ENCODE results near the gene ZNF446. TPM values are rescaled to one million over a fixed set of nuclear protein-coding genes. Genes with fewer than 3 reads are reported as not detected.
"Not testable (repeated sequence)": the region's sequence is repeated elsewhere in the genome, so short reads cannot be mapped to it uniquely, and the experiment has no call there.

Gene ZNF446
- total RNA-seq, 6 experiments from 2014 or later: 1.4 to 5.4 (median 4.1) TPM

DNA sequence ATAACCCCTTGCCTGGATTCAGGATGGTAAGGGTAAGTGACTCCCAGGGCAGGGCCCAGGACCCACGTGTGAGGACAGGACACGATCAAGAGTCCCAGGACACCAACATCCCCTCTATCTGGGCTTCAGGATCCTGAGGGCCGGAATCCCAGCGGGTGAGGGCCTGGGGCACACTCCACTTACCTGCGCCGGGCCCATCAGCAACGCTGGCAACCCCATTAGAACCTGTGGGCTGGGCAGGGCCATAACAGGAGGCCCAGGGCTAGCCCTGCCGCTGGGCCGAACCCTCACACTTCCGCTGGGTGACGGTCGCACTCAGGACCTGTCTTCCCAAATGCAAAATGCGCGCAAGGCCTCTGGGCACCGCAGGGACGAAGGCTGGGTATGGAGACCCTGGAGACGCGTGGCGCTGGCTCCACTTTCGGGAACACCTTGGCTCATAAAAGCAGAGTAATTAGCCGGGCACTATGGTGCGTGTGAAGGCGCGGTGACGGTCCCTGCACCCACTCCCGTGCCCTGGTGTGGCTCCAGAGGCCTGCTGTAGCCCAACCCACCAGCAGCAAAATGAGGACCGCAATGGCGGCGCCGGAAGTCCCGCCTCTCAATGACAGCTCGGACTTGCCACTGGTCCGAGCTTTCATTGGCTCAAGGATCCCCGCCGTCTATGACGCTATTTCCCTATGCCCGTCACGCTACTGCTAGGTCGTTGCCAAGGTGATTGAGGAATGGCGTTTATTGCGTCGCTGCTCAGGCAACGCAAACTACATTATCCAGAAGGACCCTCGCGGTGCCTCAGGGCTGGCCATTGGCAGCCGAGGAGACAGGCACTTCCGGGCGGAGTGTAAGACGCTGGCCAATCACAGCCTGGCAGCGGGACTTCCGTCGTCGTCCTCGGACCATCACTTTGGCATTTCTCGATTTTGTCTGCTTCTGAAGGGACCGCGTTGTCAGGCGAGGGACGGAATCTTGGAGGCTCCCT, 36.3 kb upstream of the ZNF446 start, which contains the start of gene ZNF132:
Gene ZNF132, minus strand, starts transcription at position 578 of the 979 bp plus-strand sequence. Its CDS starts 332 bp downstream, at position 246.
- Histone ChIP-seq H3K36me3 (peaks cover 0 to 16% (median 5%) of the 10 kb centered on the region in 4 donors), H3K27me3 (no peaks in the 10 kb centered on the region), H3K4me1 (peaks cover 0 to 8% (median 1%) of the 10 kb centered on the region in 4 donors), H3K9me3 (peaks cover 0 to 15% (median 3%) of the 10 kb centered on the region in 4 donors), H3K27ac (peak within 1 kb of the TSS in 2 of 3 donors; percentile 44 to 60), H3K4me3 (peak within 1 kb of the TSS; percentile 55 to 86 (median 62))
- DNase-seq: peak; percentile 88 to 97 (median 95)
- peak; percentile 94 to 99 (median 98) for ATAC-seq
- WGBS (ENCODE audit: insufficient coverage, low coverage, low lambda C conversion rate, missing lambda C conversion rate): 20% methylated on average over 12 of the region's 59 CpGs
- TF ChIP-seq POLR2A (IDR thresholded peaks at IDR 0.05): no peak
- TF ChIP-seq, protein P1, sequence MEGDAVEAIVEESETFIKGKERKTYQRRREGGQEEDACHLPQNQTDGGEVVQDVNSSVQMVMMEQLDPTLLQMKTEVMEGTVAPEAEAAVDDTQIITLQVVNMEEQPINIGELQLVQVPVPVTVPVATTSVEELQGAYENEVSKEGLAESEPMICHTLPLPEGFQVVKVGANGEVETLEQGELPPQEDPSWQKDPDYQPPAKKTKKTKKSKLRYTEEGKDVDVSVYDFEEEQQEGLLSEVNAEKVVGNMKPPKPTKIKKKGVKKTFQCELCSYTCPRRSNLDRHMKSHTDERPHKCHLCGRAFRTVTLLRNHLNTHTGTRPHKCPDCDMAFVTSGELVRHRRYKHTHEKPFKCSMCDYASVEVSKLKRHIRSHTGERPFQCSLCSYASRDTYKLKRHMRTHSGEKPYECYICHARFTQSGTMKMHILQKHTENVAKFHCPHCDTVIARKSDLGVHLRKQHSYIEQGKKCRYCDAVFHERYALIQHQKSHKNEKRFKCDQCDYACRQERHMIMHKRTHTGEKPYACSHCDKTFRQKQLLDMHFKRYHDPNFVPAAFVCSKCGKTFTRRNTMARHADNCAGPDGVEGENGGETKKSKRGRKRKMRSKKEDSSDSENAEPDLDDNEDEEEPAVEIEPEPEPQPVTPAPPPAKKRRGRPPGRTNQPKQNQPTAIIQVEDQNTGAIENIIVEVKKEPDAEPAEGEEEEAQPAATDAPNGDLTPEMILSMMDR (IDR thresholded peaks at IDR 0.05): no peak
- intact Hi-C loops (cut with DNase I): no loop called here

DNA sequence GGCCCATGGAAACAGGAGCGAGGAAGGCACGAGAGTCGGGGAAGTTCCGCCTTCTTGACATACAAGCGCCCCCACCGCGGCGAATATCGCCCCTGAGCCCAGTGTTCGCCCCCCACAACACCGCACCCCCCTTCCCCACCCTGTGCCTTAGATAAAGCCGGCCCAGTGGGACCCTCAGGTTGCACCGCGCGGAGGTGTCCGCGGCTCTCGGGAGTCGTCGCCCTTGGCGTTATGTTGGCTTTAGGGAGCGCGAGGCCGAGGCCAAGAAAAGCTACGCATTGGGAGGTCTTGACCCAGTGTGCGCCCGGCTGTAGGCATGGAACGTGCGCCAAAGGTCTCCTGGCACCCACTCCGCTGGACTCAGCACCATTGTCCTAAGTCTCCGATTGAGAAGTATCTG, 35.6 kb upstream of the ZNF446 start:
- TF ChIP-seq POLR2A (IDR thresholded peaks at IDR 0.05): no peak
- TF ChIP-seq, protein P1 (IDR thresholded peaks at IDR 0.05): no peak
- WGBS (ENCODE audit: insufficient coverage, low coverage, low lambda C conversion rate, missing lambda C conversion rate): 26% methylated on average over 14 of the region's 31 CpGs
- Histone ChIP-seq H3K9me3 (peaks cover 0 to 8% (median 0%) of the 10 kb centered on the region in 4 donors), H3K36me3 (peaks cover 0 to 10% (median 3%) of the 10 kb centered on the region in 4 donors), H3K4me3 (peak overlapping the region; percentile 55 to 86 (median 62)), H3K27me3 (no peaks in the 10 kb centered on the region), H3K4me1 (peaks cover 0 to 8% (median 1%) of the 10 kb centered on the region in 4 donors), H3K27ac (peak overlapping the region in 2 of 3 donors; percentile 44 to 60)
- peak in 1 of 4 donors; percentile 1 for ATAC-seq
- intact Hi-C loops (cut with DNase I): no loop called here
- DNase-seq: peak in 1 of 3 donors; percentile 45

DNA sequence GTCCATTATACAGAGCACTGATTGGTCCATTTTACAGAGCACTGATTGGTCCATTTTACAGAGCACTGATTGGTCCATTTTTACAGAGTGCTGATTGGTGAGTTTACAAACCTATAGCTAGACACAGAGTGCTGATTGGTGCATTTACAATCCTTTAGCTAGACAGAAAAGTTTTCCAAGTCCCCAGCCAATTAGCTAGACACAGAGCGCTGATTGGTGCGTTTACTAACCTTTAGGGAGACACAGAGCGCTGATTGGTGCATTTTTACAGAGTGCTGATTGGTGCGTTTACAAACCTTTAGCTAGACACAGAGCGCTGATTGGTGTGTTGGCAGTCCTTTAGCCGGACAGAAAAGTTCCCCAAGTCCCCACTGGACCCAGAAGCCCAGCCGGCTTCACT, 33.2 kb upstream of the ZNF446 start:
- intact Hi-C loops (cut with DNase I); DNase-seq: not testable (repeated sequence)
- 78% methylated on average over 6 of the region's 7 CpGs for WGBS (ENCODE audit: insufficient coverage, low coverage, low lambda C conversion rate, missing lambda C conversion rate)

DNA sequence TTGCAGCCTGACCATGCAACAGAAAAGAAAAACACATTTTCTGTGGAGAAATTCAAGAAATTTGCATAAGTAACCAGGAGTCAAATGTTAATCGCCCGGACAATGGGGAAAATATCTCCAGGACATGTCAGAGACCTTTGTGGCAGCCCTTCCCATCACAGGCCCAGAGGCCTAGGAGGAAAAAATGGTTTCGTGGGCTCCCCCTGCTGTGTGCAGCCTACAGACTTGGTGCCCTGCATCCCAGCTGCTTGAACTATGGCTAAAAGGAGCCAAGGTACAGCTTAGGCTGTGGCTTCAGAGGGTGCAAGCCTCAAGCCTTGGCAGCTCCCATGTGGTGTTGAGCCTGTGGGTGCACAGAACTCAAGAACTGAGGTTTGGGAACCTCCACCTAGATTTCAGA, 27.3 kb upstream of the ZNF446 start:
- intact Hi-C loops (cut with DNase I); H3K27me3 ChIP-seq; H3K9me3 ChIP-seq; H3K4me3 ChIP-seq; ATAC-seq; DNase-seq; H3K36me3 ChIP-seq; H3K27ac ChIP-seq: not testable (repeated sequence)
- 63% methylated on average over 2 of the region's 3 CpGs for WGBS (ENCODE audit: insufficient coverage, low coverage, low lambda C conversion rate, missing lambda C conversion rate)
- peaks cover 0 to 10% (median 3%) of the 10 kb centered on the region in 4 donors for H3K4me1 ChIP-seq

More for the DNA sequence above, 33.2 kb upstream of the ZNF446 start:
- ATAC-seq, H3K9me3 ChIP-seq, H3K27ac ChIP-seq, H3K27me3 ChIP-seq, H3K4me1 ChIP-seq, H3K4me3 ChIP-seq, H3K36me3 ChIP-seq: not testable (repeated sequence)

DNA sequence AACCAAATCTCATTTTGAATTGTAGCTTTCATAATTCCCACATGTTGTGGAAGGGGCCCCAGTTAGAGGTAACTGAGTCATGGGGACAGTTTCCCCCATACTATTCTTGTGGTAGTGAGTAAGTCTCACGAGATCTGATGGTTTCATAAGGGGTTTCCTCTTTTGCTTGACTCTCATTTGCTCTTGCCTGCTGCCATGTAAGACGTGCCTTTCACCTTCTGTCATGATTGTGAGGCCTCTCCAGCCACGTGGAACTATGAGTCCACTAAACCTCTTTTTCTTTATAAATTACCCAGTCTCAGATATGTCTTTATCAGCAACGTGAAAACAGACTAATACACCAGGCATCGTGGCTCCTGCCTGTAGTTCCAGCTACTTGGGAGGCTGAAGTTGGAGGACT, 26.2 kb upstream of the ZNF446 start:
- WGBS (ENCODE audit: insufficient coverage, low coverage, low lambda C conversion rate, missing lambda C conversion rate): 38% methylated on average over 5 of the region's 5 CpGs
- H3K27ac ChIP-seq; DNase-seq; intact Hi-C loops (cut with DNase I); H3K36me3 ChIP-seq; H3K27me3 ChIP-seq; H3K4me3 ChIP-seq; H3K9me3 ChIP-seq; ATAC-seq: not testable (repeated sequence)
- H3K4me1 ChIP-seq: peaks cover 0 to 10% (median 3%) of the 10 kb centered on the region in 4 donors

All from right lobe of liver (tissue), 6 donors.